Ishikawa (cell line): ENCODE measurements around the gene TMEM184C.

ENCODE experiments used
- CEBPB ChIP-seq: IDR thresholded peaks from 2 replicates; pipeline ENCODE4 v1.6.1; 2012
- CREB1 ChIP-seq: IDR thresholded peaks from 2 replicates; pipeline ENCODE4 v1.6.1; 2012; ENCODE audit warnings: low read depth
- EGR1 ChIP-seq: IDR thresholded peaks from 2 replicates; pipeline ENCODE4 v1.6.1; 2012
- EP300 ChIP-seq: IDR thresholded peaks from 2 replicates; pipeline ENCODE4 v1.6.1; 2012; ENCODE audit warnings: borderline replicate concordance
- FOXM1 ChIP-seq: IDR thresholded peaks from 2 replicates; pipeline ENCODE4 v1.6.1; 2012; ENCODE audit warnings: low read depth, borderline replicate concordance
- NFIC ChIP-seq: IDR thresholded peaks from 2 replicates; pipeline ENCODE4 v1.6.1; 2012
- RAD21 ChIP-seq: IDR thresholded peaks from 2 replicates; pipeline ENCODE4 v1.6.1; 2012; ENCODE audit warnings: low read depth
- REST ChIP-seq: IDR thresholded peaks from 2 replicates; pipeline ENCODE4 v1.6.1; 2012; ENCODE audit warnings: low read depth, mild to moderate bottlenecking
- TAF1 ChIP-seq: IDR thresholded peaks from 2 replicates; pipeline ENCODE4 v1.6.1; 2012; ENCODE audit warnings: low read depth, mild to moderate bottlenecking
- TCF12 ChIP-seq: IDR thresholded peaks from 2 replicates; pipeline ENCODE4 v1.6.1; 2012; ENCODE audit warnings: low read depth
- TEAD4 ChIP-seq: IDR thresholded peaks from 2 replicates; pipeline ENCODE4 v1.6.1; 2012
- USF1 ChIP-seq: IDR thresholded peaks from 2 replicates; pipeline ENCODE4 v1.6.1; 2012
- YY1 ChIP-seq: IDR thresholded peaks from 2 replicates; pipeline ENCODE4 v1.6.1; 2012; ENCODE audit warnings: low read depth
- ZBTB7A ChIP-seq: IDR thresholded peaks from 2 replicates; pipeline ENCODE4 v1.6.1; 2012; ENCODE audit warnings: low read depth
- TF ChIP-seq, protein P1 (sequence below): IDR thresholded peaks from 2 replicates; pipeline ENCODE4 v1.6.1; 2012

TMEM184C gene

GRCh38 chr4:147578051-147578476 is 39.1 kb upstream of the TMEM184C start:
- peak; percentile 74; the same call in 1 of the 2 replicates for TF ChIP-seq EP300
- peak; percentile 62 for TF ChIP-seq CEBPB
- TF ChIP-seq TAF1 = no peak
- peak; percentile 67 for TF ChIP-seq NFIC
- peak; percentile 93 for TF ChIP-seq USF1
- TF ChIP-seq, protein P1, sequence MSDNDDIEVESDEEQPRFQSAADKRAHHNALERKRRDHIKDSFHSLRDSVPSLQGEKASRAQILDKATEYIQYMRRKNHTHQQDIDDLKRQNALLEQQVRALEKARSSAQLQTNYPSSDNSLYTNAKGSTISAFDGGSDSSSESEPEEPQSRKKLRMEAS = peak; percentile 57
- no peak for TF ChIP-seq EGR1
- TF ChIP-seq FOXM1 = 0 out of 2 replicates have a peak, but pooled peaks have one; percentile 23
- TF ChIP-seq TCF12 = peak; percentile 77
- no peak for TF ChIP-seq CREB1
- TF ChIP-seq RAD21 = no peak
- TF ChIP-seq TEAD4 = peak; percentile 71
- TF ChIP-seq YY1 = peak; percentile 67

GRCh38 chr4:147578593-147578992 is 38.6 kb upstream of the TMEM184C start:
- TF ChIP-seq ZBTB7A = no peak
- no peak for TF ChIP-seq NFIC
- TF ChIP-seq YY1 = no peak
- no peak for TF ChIP-seq CREB1
- no peak for TF ChIP-seq REST
- TF ChIP-seq CEBPB = no peak
- no peak for TF ChIP-seq RAD21
- no peak for TF ChIP-seq TCF12
- no peak for TF ChIP-seq EP300
- TF ChIP-seq USF1 = no peak
- TF ChIP-seq TEAD4 = no peak
- TF ChIP-seq FOXM1 = no peak
- no peak for TF ChIP-seq TAF1
- TF ChIP-seq, protein P1 = no peak
- TF ChIP-seq EGR1 = no peak

- TF ChIP-seq TAF1 = no peak
- TF ChIP-seq FOXM1 = no peak
- TF ChIP-seq, protein P1 = no peak
- no peak for TF ChIP-seq TEAD4
- TF ChIP-seq ZBTB7A = no peak
Measured at GRCh38 chr4:147580396-147580795, 36.8 kb upstream of the TMEM184C start.

DNA sequence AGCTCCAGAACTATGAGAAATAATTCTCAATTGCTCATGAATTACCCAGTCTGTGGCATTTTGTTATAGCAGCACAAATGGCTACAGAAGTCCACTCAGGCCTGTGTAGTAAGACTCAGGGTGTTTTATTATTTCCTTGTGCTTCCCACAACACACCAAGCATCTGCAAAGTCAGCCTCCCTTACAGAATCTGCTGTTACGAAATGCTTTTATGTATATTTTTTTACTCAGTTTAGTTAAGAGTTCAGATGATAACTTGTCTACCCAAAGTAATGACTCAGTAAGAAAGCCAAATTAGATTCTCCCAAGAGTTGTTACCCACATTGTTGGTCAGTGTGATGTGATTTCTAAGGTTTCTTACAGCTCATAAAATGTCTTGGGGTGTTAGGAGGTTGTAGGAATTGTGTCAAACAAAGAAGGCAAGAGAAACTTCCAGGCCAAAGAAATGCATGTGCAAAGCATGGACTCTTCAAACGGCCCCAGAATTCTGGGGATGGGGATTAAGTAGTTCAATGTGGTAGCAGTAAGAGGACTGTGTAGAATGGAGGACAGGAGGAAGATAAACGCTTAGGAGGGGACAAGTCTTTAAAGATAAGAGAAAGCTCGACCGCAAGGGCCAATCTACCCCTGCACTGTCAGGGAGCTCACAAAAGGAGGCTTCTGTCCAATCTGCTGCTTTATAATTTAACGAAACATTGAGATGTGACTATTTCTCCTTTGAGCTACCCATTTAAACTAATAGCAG is 35.4 kb upstream of the TMEM184C start:
- TF ChIP-seq EGR1 (no peak), NFIC (no peak), TAF1 (no peak), YY1 (no peak), USF1 (no peak), ZBTB7A (no peak), TCF12 (no peak), CREB1 (no peak), RAD21 (no peak), FOXM1 (no peak), EP300 (no peak), TEAD4 (no peak)
- TF ChIP-seq, protein P1 = no peak

DNA sequence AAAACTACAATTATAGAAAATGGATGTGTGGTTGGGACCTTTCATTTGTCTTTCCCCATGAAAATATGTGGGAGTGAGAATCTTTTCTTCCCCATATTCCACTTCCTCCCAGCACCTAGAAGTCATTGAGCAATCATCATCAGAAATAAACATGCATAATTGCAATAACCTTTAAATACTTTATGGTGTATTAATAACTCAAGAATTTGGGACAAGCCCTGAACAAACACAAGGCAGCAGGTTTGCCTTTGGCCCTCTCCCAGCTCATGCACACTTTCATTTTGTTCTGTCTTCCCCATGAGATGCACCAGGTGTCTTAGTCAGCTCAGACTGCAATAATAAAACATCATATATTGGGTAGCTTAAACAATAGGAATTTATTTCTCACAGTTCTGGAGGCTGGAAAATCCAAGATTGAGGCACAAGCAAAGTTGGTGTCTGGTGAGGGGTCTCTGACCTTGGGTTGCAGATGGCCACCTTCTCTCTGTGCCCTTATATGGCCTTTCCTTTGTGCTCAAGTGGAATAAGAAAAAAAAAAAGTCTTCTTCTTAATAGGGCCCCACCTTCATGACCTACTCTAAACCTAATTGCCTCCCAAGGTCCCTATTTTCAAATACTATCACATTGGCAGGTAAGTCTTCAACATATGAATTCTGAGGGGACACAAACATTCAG is 34.7 kb upstream of the TMEM184C start:
- no peak for TF ChIP-seq TCF12

DNA sequence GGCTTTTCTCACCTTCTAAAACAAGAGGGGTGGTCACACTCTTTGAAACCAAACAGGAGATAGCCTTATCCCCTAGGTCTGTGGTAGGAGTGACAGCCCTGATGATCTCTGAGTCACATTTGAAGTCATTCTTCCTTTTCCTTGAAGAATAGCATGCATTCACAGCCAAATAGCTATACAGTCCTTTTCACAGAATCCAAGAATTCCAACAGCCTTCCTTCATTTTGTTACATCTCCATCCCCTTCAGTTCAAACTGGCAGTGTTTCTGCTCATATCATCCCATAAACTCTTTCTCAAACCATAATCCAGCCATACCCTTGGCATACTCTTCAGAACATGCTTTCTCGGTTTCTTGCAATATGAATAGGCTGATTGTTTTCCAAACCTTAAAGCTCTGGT is 33.3 kb upstream of the TMEM184C start:
- TF ChIP-seq RAD21 = no peak
- TF ChIP-seq ZBTB7A = no peak
- no peak for TF ChIP-seq REST
- TF ChIP-seq CREB1 = no peak
- TF ChIP-seq EGR1 = no peak
- TF ChIP-seq YY1 = no peak
- TF ChIP-seq FOXM1 = no peak
